Sigmoid colon (tissue), 4 donors: ENCODE results near the gene QTRT2.

Experiments
- CTCF ChIP-seq, 4 experiments: fragments of 450-650 bp in 3 of 4; fragments of 200-600 bp in 1 of 4; IDR thresholded peaks; one replicate each; pipeline ENCODE4 v1.5.1; 2016 to 2019; ENCODE audit warnings: antibody characterized with exemption in 4 of 4, mild to moderate bottlenecking in 3 of 4, moderate library complexity in 2 of 4
- POLR2A ChIP-seq, 2 donors: fragments of 450-650 bp; IDR thresholded peaks; one replicate each; pipeline ENCODE4 v1.6.1; 2016; ENCODE audit warnings: antibody characterized with exemption in 2 of 2, mild to moderate bottlenecking in 2 of 2, moderate library complexity in 2 of 2
- POLR2AphosphoS5 ChIP-seq, 4 donors: sonication (generic); formaldehyde crosslinking; IDR thresholded peaks; one replicate each; pipeline ENCODE4 v1.6.1; 2017; ENCODE audit warnings: antibody characterized with exemption in 4 of 4

DNA sequence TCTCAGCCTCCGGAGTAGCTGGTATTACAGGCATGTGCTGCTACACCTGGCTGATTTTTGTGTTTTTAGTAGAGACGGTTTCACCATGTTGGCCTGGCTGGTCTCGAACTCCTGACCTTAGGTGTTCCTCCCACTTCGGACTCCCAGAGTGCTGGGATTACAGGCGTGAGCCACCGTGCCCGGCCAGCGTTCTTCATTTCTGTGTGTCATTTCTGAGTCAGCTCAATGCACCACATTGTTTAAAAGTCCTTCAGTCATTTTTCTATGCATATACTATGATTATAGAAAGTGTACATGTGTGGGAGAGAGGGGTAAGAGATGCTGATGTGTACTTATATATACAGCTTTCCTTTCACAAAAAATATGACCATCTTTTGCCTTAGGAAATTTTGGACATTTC lies 2.1 kb downstream of the QTRT2 start:
- TF ChIP-seq CTCF (IDR thresholded peaks at IDR 0.05) = no peak
- no peak for TF ChIP-seq POLR2AphosphoS5 (IDR thresholded peaks at IDR 0.05)
- no peak for TF ChIP-seq POLR2A (IDR thresholded peaks at IDR 0.05)
